NCI-H748 (cell line): Measurements from ENCODE around the gene IPPK.
"Not testable (repeated sequence)": the region's sequence is repeated elsewhere in the genome, so short reads cannot be mapped to it uniquely, and the experiment has no call there.

ENCODE experiments used
- DNase-seq: peaks from one replicate; lab custom pipeline; 2025; ENCODE audit not compliant: unreplicated experiment; lab: John Stamatoyannopoulos, UW

Gene IPPK

DNA sequence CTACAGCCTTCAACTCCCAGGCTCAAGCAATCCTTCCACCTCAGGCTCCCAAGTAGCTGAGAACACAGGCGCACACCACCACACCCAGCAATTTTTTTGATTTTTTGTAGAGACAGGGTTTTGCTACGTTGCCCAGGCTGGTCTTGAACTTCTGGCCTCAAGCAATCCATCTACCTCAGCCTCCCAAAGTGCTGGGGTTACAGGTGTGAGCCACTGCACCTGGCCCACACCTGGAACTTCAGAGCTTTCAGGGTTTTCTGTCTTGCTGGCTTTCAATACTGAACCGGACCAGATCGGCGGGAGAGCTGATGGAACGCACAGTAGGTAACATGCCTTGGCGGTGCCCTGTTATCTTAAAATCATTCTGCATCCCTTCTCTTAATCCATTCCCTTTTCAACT, 30.8 kb downstream of the IPPK start:
- DNase-seq: no peak

- DNase-seq: no peak
Observed at GRCh38 chr9:92638621-92639101, 31.3 kb downstream of the IPPK start.

GRCh38 chr9:92637886-92638620, 31.9 kb downstream of the IPPK start:
- no peak for DNase-seq

GRCh38 chr9:92637326-92637725, 32.6 kb downstream of the IPPK start:
- no peak for DNase-seq

GRCh38 chr9:92636627-92637026, 33.3 kb downstream of the IPPK start:
- DNase-seq: no peak

DNA sequence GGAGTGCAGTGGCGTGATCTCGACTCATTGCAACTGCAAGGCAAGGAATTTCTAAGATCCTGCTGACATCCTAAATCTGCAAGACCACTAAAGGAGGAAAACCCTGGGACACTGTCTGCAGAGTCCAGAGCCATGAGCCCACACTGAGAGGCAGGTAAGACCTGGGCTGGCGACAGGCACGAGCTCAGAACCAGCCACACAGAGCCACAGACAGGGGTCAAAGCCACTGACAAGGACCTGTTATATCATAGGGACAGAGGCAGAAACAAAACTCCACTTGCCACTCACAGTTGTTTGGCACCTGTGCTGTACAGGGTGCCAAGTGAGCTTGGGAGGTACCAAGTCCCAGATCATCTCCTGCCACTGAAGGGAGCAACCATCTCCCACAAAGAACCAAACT, 34.2 kb downstream of the IPPK start:
- DNase-seq: no peak

DNA sequence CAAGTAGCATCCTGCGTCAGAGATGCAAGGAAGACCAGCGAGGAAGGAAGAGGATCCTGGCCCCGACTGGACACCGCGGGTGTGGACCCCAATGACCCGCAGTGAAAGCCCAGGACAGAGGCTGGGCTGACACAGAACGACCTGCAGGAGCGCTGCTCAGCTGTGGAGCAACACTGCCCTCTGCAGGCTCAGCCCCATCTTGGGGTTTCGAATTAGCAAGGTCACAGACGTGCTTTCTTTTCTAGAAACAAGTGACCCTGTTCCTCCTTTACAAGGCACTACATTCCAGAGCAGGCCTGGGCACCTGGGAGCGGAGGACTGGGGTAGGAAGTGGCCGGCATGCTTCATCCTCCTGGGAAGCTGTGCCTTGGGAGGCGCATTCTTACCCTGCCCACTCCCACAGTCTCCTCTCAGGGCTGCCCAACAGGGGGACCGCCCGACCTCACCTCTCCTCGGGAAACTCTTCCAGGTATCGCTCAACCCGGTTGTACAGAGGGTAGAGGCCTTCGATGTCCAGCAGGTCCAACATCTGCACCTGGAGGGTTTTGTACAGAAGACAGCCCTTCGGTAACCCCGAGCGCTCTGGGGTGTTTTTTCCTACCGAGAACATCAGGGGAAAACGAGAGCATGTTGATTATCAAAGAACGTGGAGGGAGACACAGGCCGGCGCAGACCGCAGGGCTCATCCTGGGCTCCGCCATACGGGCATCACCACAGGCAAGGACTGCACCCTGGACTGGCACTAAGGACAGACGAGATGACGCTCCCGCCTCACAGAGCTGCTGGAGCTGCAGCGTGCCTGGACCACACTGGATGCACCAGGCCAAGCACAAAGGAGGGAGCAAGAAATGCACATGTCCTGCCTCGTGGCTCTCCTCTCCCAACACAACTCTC, 35.0 kb downstream of the IPPK start:
- DNase-seq: peak; percentile 55

- DNase-seq: no peak
Observed at GRCh38 chr9:92633614-92634278, 36.2 kb downstream of the IPPK start.

DNA sequence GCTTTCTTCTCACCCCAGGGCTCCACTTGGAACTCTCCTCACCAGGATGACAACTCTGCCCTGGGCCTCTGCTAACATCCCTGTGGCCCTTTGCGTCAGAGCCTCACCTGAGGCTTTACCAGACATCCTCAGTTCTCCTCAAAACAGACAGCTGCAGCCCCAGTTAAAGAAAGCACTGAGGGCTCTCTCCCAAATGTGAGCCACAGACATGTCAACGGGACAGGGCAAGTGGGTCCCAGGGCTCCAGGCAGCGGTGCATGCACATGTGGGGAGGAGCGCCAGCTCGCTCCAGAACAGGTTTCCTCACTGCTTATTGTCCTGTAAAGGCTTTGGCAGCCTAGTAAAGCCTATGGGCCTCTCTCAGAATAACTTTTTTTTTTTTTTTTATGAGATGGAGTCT, 37.3 kb downstream of the IPPK start:
- DNase-seq: no peak

GRCh38 chr9:92631452-92632343, 38.2 kb downstream of the IPPK start:
- no peak for DNase-seq

DNA sequence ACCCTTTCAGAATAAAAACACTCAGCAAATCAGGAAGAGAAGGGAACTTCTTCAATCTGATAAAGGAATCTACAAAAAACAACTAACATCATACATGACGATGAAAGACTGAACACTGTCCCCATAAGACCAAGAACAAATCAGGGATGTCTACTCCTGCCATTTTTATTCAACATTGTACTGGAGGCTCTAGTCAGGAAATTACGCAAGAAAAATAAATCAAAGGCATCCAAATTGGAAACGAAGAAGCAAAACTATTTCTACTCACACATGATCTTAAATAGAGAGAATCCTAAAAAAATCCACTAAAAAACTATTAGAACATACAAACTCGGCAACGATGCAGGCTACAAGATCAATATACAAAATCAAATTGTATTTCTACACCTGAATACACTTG, 42.3 kb downstream of the IPPK start:
- DNase-seq: no peak

- no peak for DNase-seq
Observed at GRCh38 chr9:92626484-92626883, 43.4 kb downstream of the IPPK start.

GRCh38 chr9:92623936-92624335, 46.0 kb downstream of the IPPK start:
- DNase-seq: not testable (repeated sequence)

DNA sequence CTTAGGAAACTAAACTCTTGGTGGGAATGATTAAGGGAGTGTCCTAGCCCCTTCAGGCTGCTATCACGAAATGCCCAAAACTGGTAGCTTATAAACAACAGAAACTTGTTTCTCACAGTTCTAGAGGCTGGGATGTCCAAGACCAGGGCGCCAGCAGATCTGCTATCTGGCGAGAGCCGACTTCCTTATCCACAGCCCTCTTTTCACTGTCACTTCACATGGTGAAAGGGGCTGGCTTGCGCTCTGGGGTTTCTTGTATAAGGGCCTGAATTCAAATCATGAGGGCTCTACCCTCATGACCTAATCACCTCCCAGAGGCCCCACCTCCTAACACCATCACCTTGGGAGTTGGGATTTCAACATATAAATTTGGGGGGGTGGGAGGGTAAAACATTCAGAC, 49.1 kb downstream of the IPPK start:
- no peak for DNase-seq

DNA sequence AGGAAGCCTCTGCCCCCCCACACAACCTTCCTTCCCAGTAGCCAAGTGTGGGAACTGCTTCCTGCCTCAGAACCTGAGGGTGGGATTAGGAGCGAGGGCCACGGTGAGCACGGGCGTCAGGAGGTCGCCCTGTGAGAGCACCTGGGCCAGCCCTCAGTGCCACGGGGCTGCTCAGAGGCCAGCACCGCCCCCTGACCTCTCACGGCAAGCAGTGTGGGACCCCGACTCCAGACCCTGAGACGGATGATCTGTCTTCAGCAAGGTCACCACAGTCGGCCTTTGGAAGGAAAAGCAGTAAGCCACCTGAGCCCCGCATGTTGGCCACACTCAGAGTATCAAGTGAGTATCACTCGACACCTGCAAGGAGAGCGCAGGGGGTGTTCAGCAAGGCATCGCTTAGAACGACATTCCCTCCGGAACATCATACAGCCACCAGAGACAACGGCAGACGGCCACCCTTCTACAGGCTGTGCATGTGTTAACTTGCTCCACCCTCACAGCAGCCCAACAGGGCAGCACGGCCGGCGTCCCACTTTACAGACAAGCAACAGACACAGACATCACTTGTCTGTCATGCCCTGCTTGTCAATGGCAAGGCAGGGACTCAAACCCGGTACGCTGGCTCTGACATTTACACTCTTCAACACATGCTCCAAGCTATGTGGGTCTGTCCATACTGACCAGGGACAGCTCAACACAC, 50.2 kb downstream of the IPPK start:
- DNase-seq: no peak

GRCh38 chr9:92618633-92619225, 51.2 kb downstream of the IPPK start:
- no peak for DNase-seq

- no peak for DNase-seq
Observed at GRCh38 chr9:92617951-92618510, 51.9 kb downstream of the IPPK start.

GRCh38 chr9:92617195-92617813, 52.6 kb downstream of the IPPK start:
- no peak for DNase-seq

GRCh38 chr9:92616655-92617111, 53.2 kb downstream of the IPPK start:
- no peak for DNase-seq
